ENCODE measurements around the gene HBB.

GRCh38 chr11:5250543-5251204 lies 23.8 kb upstream of the HBB start:
- TF ChIP-seq CTCF (IDR thresholded peaks at IDR 0.05; ENCODE audit: insufficient read depth, low read length) (no peak), REST (IDR thresholded peaks at IDR 0.05; ENCODE audit: insufficient replicate concordance, low read depth) (no peak)
